Body of pancreas (tissue), 4 donors: ENCODE results near the gene HSPB7. TPM values are rescaled to one million over a fixed set of nuclear protein-coding genes. Genes with fewer than 3 reads are reported as not detected.

Experiments
- ATAC-seq: fragments of 150-250 bp; one replicate; pipeline ENCODE4 v1.9.1; 2016
- DNase-seq, 4 donors: peaks; one replicate each; pipeline ENCODE4 v3.0.0-alpha.2; 2019
- H3K27ac ChIP-seq, 4 donors: fragments of 200-600 bp; sonication (generic); 1 replicate in 3 of 4; 2 replicates in 1 of 4; pipeline versions ENCODE4 v1.5.1 to v1.6.1; 2016 to 2019; ENCODE audit warnings: mild to moderate bottlenecking in 1 of 4, mixed read lengths in 1 of 4, moderate library complexity in 1 of 4
- H3K27me3 ChIP-seq, 2 donors: fragments of 200-600 bp; sonication (generic); one replicate each; pipeline ENCODE4 v1.6.0; 2016; ENCODE audit warnings: mild to moderate bottlenecking in 1 of 2
- H3K36me3 ChIP-seq, 2 donors: fragments of 200-600 bp; sonication (generic); replicated peaks in 1 of 2; 2 replicates each; pipeline ENCODE4 v1.5.1; 2016; ENCODE audit warnings: low read depth in 2 of 2; ENCODE audit not compliant: insufficient read depth in 1 of 2
- H3K4me1 ChIP-seq: fragments of 200-600 bp; sonication (generic); one replicate; pipeline ENCODE4 v1.6.0; 2016
- H3K4me3 ChIP-seq, 2 donors: fragments of 200-600 bp; sonication (generic); 1 replicate in 1 of 2; 2 replicates in 1 of 2; pipeline ENCODE4 v1.5.1; 2016 to 2019
- H3K9me3 ChIP-seq, 3 donors: fragments of 200-600 bp; sonication (generic); 1 replicate in 2 of 3; 2 replicates in 1 of 3; pipeline ENCODE4 v1.5.1; 2016
- POLR2A ChIP-seq, 3 donors: fragments of 450-650 bp; IDR thresholded peaks; one replicate each; pipeline ENCODE4 v1.6.1; 2016; ENCODE audit warnings: antibody characterized with exemption in 3 of 3, mild to moderate bottlenecking in 2 of 3
- WGBS, 2 donors: methylation state at CpG; one replicate each; pipeline ENCODE4 v1.1.5; 2017; 5-methylcytosine and 5-hydroxymethylcytosine counted together
- intact Hi-C: fragments of 100-400 bp; cut with DNase I; formaldehyde crosslinking; loops from one replicate; pipeline ENCODE4 v1.15.1; 2023
- total RNA-seq, 2 donors: library from RNA; depleted of rRNA; stranded (reverse); fragments of >200 nt; gene quantifications; one replicate each; pipeline ENCODE4 v1.1.0, GENCODE V29; 2016
- TF ChIP-seq, protein P1 (sequence below), 7 experiments: fragments of 450-650 bp in 4 of 7; fragments of 200-600 bp in 3 of 7; sonication (generic) in 3 of 7; IDR thresholded peaks; one replicate each; pipeline ENCODE4 v1.5.1; 2016 to 2019; ENCODE audit warnings: antibody characterized with exemption in 7 of 7

The HSPB7 gene
- total RNA-seq, 2 donors from 2014 or later, result 5.7 to 39.9 TPM

DNA sequence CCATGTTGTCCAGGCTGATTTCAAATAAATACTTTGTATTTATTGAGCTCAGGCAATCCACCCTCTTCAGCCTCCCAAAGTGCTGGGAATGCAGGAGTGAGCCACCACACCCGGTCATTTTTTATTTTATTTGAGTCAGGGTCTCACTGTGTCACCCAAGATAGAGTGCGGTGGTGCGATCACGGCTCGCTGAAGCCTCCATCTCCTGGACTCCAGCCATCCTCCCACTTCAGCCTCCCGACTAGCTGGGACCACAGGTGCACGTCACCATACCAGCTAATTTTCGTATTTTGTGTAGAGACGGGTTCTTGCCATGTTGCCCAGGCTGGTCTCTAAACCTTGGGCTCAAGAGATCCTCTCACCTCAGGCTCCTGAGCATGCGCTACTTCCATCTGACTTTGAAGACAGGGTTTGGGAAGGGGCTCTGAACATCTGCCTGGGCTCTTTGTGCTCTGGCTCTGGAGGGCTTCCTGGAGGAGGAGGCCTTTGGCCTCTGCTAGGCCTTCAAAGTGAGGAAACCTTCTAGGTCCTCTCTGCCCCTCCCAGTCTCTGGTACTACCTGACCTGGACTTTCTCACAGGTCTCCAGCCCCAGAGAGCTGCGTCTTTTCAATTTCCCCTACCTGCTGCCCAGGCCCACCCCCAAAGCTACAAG is 5.8 kb downstream of the HSPB7 start:
- no peak overlapping the region for H3K4me3 ChIP-seq
- H3K9me3 ChIP-seq, result no peaks in the 10 kb centered on the region
- H3K4me1 ChIP-seq, result peaks cover 33% of the 10 kb centered on the region
- no peak for ATAC-seq
- TF ChIP-seq, protein P1, sequence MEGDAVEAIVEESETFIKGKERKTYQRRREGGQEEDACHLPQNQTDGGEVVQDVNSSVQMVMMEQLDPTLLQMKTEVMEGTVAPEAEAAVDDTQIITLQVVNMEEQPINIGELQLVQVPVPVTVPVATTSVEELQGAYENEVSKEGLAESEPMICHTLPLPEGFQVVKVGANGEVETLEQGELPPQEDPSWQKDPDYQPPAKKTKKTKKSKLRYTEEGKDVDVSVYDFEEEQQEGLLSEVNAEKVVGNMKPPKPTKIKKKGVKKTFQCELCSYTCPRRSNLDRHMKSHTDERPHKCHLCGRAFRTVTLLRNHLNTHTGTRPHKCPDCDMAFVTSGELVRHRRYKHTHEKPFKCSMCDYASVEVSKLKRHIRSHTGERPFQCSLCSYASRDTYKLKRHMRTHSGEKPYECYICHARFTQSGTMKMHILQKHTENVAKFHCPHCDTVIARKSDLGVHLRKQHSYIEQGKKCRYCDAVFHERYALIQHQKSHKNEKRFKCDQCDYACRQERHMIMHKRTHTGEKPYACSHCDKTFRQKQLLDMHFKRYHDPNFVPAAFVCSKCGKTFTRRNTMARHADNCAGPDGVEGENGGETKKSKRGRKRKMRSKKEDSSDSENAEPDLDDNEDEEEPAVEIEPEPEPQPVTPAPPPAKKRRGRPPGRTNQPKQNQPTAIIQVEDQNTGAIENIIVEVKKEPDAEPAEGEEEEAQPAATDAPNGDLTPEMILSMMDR (IDR thresholded peaks at IDR 0.05), result no peak
- no peak for TF ChIP-seq POLR2A (IDR thresholded peaks at IDR 0.05)
- 89 to 91% methylated on average over 11 of the region's 11 CpGs for WGBS, 2 donors
- no peaks in the 10 kb centered on the region for H3K36me3 ChIP-seq
- H3K27me3 ChIP-seq, result no peaks in the 10 kb centered on the region
- DNase-seq, result no peak
- intact Hi-C loops, result no loop called here
- H3K27ac ChIP-seq, result peak overlapping the region; percentile 37 to 77 (median 66)

DNA sequence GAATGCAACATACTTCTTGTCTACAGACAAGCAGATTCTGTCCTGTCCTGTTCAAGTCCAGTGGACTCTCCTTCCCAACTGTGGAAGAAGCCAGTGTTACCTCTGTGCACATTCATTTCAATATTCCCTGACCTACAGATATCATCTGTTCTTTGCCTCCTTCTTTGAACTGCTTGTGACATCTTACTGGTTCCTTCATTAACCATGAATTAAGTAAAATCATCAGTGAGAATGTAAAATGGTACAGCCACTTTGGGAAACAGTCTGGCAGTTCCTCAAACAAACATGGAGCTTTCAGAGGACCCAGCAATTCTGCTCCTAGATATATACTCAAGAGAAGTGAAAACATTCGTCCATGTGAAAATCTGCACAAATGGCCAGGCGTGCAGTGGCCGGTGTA is 7.0 kb downstream of the HSPB7 start:
- no peak for TF ChIP-seq POLR2A (IDR thresholded peaks at IDR 0.05)
- TF ChIP-seq, protein P1 (IDR thresholded peaks at IDR 0.05), result no peak
- H3K4me1 ChIP-seq, result peaks cover 32% of the 10 kb centered on the region
- no peaks in the 10 kb centered on the region for H3K9me3 ChIP-seq
- H3K4me3 ChIP-seq, result no peak overlapping the region
- no peaks in the 10 kb centered on the region for H3K36me3 ChIP-seq
- DNase-seq (no peak), ATAC-seq (no peak)
- 87 to 98% methylated on average over 3 of the region's 3 CpGs for WGBS, 2 donors
- intact Hi-C loops, result no loop called here
- no peaks in the 10 kb centered on the region for H3K27me3 ChIP-seq
- H3K27ac ChIP-seq, result no peak overlapping the region

DNA sequence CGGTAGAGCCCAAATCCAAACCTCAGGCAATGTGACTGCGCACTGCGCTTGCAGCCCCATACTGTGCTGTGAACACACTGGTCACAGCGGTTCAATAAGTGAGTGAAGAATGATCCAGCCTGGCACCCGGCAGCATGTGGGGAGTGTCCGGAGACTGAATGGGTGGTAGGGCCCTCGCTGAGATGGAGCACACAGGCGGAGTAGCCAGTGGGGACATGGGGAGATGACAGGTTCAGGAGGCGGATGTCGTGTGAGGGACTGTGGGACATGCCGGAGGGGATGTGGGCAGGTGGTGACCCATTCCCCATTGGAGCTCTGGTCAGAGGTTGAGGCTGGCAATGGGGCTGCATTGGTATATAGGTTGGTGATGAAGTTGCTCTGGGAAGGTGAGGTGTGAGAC is 8.2 kb downstream of the HSPB7 start:
- no peaks in the 10 kb centered on the region for H3K36me3 ChIP-seq
- no peak overlapping the region for H3K27ac ChIP-seq
- peaks cover 26% of the 10 kb centered on the region for H3K4me1 ChIP-seq
- intact Hi-C loops, result loop anchor here (5.0 kb wide), 1 partner anchor 43 kb away; no protein-coding TSS in a partner anchor
- no peaks in the 10 kb centered on the region for H3K27me3 ChIP-seq
- H3K9me3 ChIP-seq, result no peaks in the 10 kb centered on the region
- no peak overlapping the region for H3K4me3 ChIP-seq
- TF ChIP-seq POLR2A (IDR thresholded peaks at IDR 0.05), result no peak
- TF ChIP-seq, protein P1 (IDR thresholded peaks at IDR 0.05), result no peak
- WGBS, 2 donors, result 69 to 78% methylated on average over 9 to 11 of the region's 11 CpGs
- DNase-seq (no peak), ATAC-seq (no peak)

DNA sequence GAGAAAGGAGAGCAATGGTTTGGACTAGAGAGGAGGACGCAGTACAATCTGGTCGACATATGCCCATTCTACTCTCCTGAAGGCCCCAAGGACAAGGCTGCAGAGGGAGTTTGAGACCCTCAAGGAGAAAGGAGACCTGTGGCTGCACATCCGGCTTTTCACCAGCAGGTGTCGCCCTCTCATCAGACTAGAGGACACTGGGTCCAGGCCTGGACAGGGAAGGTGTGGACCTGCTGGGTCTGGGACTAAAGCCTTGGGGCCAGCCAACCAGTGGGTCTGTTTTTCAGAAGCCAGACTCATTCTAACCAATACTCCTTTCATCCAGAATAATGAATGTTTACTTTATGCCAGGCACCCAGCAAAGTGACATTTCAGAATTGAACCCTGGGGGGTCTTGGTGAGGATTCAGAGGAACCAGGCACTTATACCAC is 8.8 kb downstream of the HSPB7 start:
- H3K9me3 ChIP-seq, result no peaks in the 10 kb centered on the region
- ATAC-seq (peak; percentile 49), DNase-seq (peak; percentile 82 to 89 (median 86))
- no peak overlapping the region for H3K27ac ChIP-seq
- intact Hi-C loops, result loop anchor here (5.0 kb wide), 1 partner anchor 43 kb away; no protein-coding TSS in a partner anchor
- 0 to 1% methylated on average over 4 of the region's 4 CpGs for WGBS, 2 donors
- peaks cover 20% of the 10 kb centered on the region for H3K4me1 ChIP-seq
- H3K36me3 ChIP-seq, result no peaks in the 10 kb centered on the region
- no peaks in the 10 kb centered on the region for H3K27me3 ChIP-seq
- TF ChIP-seq POLR2A (IDR thresholded peaks at IDR 0.05), result no peak
- TF ChIP-seq, protein P1 (IDR thresholded peaks at IDR 0.05), result peak; percentile 70 to 95 (median 93)
- H3K4me3 ChIP-seq, result no peak overlapping the region
